T follicular helper cell (primary cell): ENCODE data around the gene TLL2.

Experiments
- DNase-seq: peaks from one replicate; pipeline ENCODE4 v3.0.0-alpha.2; 2020; ENCODE audit warnings: low read depth

TLL2 gene

GRCh38 chr10:96319754-96320474 is 193.8 kb downstream of the TLL2 start:
- no peak for DNase-seq

GRCh38 chr10:96317067-96317833 is 196.5 kb downstream of the TLL2 start:
- no peak for DNase-seq
